ENCODE results near the gene TTI1.

GRCh38 chr20:38000293-38000692 is 33.0 kb downstream of the TTI1 start:
- TF ChIP-seq EZH2 (IDR thresholded peaks at IDR 0.05; ENCODE audit: borderline replicate concordance) = no peak
- TF ChIP-seq, protein P1, sequence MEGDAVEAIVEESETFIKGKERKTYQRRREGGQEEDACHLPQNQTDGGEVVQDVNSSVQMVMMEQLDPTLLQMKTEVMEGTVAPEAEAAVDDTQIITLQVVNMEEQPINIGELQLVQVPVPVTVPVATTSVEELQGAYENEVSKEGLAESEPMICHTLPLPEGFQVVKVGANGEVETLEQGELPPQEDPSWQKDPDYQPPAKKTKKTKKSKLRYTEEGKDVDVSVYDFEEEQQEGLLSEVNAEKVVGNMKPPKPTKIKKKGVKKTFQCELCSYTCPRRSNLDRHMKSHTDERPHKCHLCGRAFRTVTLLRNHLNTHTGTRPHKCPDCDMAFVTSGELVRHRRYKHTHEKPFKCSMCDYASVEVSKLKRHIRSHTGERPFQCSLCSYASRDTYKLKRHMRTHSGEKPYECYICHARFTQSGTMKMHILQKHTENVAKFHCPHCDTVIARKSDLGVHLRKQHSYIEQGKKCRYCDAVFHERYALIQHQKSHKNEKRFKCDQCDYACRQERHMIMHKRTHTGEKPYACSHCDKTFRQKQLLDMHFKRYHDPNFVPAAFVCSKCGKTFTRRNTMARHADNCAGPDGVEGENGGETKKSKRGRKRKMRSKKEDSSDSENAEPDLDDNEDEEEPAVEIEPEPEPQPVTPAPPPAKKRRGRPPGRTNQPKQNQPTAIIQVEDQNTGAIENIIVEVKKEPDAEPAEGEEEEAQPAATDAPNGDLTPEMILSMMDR (IDR thresholded peaks at IDR 0.05; ENCODE audit: poor library complexity) = no peak

Measured in hepatocyte (in vitro differentiated cells).